Measurements from ENCODE around the gene ASF1A.

Gene ASF1A

GRCh38 chr6:118917546-118918328 lies 23.8 kb downstream of the ASF1A start:
- DNase-seq = no peak

- no peak for DNase-seq
These were observed 24.4 kb downstream of the ASF1A start for GRCh38 chr6:118918329-118918725.

- no peak for DNase-seq
These were observed 27.1 kb downstream of the ASF1A start for GRCh38 chr6:118921084-118921483.

- DNase-seq = no peak
These were observed 29.1 kb downstream of the ASF1A start for GRCh38 chr6:118923035-118923434.

- no peak for DNase-seq
These were observed 36.7 kb downstream of the ASF1A start for GRCh38 chr6:118930680-118931079.

GRCh38 chr6:118931436-118931835 lies 37.5 kb downstream of the ASF1A start:
- no peak for DNase-seq

GRCh38 chr6:118932421-118932820 lies 38.5 kb downstream of the ASF1A start:
- no peak for DNase-seq

- no peak for DNase-seq
These were observed 40.0 kb downstream of the ASF1A start for GRCh38 chr6:118933855-118934460.

GRCh38 chr6:118934461-118935330 lies 40.7 kb downstream of the ASF1A start, which contains the start of gene MCM9:
Gene MCM9 (minus strand): TSS chr6:118935159. CDS start chr6:118931723, 3,436 bp downstream.
- peak; percentile 89 to 92 for DNase-seq

GRCh38 chr6:118935331-118935668 lies 41.3 kb downstream of the ASF1A start:
- DNase-seq = no peak

GRCh38 chr6:118935978-118936703 lies 42.2 kb downstream of the ASF1A start:
- DNase-seq = no peak

GRCh38 chr6:118939683-118940082 lies 45.7 kb downstream of the ASF1A start:
- DNase-seq = no peak

GRCh38 chr6:118940770-118941169 lies 46.8 kb downstream of the ASF1A start:
- DNase-seq = no peak

- no peak for DNase-seq
These were observed 51.3 kb downstream of the ASF1A start for GRCh38 chr6:118945217-118945616.

- no peak for DNase-seq
These were observed 58.7 kb downstream of the ASF1A start for GRCh38 chr6:118952683-118953082.

GRCh38 chr6:118953391-118953790 lies 59.4 kb downstream of the ASF1A start:
- DNase-seq = no peak

Data from stimulated activated CD4-positive, alpha-beta T cell treated with anti-CD3 and anti-CD28 coated beads, Interleukin-2, amount 100 ng/mL, for 24 hours (primary cell).